NCI-H2107 treated with DMSO at 0.1 percent for 48 hours (cell line): ENCODE data around the gene ATAD2B.

ENCODE experiments used
- DNase-seq: peaks from one replicate; lab custom pipeline; 2025; ENCODE audit not compliant: unreplicated experiment; lab: John Stamatoyannopoulos, UW

Gene ATAD2B

DNA sequence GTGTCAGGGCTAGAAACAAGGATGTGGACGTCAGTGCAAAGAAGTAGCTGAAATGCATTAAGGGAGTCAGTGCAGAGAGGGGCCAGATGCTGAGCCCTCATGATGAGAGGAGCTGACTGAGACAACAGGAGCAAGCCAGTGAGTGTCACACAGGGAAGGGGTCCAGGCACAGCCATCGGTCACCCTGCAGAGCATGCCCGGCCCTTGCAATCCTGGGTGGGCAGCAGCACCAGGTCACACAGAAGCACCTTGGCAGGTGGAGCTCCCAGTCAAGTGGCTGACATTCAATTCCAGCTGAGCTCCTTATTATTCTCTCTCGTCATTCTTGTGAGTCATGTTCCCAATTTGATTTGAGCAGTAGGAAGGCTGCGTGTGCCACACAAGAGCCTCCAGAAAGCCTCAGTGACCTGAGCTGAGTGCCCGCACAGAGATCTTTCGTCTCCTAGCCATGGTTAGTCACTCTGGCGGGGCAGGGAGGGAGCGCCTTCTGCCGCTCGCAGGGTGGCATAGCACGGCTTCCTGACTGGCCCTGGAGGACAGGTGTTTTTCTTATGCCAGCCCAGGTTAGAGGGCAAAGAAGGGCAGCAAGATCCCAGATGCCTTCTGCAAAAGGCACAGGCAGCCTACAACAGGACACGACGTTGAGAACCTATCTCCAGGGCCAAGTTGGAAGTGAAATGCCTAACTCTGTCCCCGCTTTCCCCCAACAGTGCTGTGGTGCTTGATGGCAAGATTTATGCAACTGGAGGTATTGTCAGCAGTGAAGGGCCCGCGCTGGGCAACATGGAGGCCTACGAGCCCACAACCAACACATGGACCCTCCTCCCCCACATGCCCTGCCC is 220.9 kb downstream of the ATAD2B start:
- peak; percentile 3 for DNase-seq

DNA sequence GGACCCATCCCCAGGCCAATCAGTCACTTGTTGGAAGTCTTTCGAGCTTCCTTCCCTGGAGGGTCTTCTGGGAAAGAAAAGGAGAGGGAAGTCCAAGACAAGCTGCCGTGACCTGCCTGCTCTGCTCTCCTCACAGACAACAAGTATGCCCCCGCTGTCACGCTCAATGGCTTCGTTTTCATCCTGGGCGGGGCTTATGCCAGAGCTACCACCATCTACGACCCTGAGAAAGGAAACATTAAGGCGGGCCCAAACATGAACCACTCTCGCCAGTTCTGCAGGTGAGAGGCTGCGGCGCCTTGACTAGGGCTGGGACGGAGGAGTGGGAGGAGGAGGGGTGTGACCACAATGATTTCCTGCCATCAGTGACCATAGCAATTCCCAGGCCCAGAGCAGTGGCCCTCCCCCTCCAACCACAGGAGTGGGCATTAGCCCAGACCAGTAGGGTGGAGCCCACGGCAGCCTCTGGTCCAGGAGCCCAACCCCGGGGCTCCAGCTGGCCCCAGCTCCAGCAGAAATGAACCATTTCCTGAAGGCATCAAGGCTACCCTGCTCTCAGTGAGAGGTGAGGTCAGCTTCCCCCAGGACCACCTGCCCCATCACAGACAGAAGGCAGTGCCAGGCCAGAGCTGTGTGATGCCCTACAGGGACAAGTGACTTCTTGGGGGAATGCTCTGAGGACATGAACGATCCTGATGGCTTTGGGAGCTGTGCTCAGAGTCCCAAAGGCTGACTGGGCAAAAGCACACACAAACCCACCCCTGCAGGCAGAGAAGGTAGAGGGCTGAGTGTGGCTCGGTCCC is 223.1 kb downstream of the ATAD2B start:
- DNase-seq, result no peak

DNA sequence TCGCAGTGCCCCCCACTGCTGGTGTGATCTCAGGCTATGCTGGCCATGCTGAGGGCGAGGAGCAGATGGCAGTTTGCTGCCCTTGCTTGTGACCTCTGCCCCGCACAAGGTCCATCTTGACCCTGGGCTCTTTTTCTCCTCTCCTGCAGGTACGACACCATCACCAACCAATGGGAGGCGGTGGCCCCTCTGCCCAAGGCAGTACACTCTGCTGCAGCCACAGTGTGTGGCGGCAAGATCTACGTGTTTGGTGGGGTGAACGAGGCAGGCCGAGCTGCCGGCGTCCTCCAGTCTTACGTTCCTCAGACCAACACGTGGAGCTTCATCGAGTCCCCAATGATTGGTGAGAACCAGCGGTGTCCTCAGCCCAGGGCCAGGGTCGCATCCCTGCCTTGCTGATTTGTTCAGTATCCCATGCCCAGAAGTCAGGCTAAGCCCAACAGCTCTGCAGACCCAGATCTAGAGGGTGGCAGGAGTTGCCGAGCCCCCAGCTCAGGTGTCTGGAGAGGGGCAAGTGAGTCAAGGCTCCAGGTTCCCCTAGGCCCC is 223.8 kb downstream of the ATAD2B start:
- DNase-seq, result no peak

DNA sequence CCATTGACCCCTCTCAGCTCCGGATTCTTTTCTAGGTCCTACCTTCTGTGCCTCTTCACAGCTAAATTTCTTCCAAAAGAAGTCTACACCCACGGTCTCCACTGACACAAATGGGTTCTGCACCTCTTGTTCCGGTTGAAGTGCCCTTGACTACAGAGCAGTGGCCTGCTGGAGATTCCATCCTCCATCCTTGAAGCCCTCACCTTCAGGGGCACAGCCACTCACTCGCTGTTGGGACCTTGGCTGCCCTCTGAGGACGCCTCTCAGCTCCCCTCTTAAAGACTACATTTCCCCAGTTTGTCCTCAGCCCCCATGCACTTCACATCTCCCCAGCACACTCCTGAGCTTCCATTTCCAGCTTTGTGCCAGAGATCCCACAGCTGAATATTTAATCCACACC is 226.3 kb downstream of the ATAD2B start:
- no peak for DNase-seq

DNA sequence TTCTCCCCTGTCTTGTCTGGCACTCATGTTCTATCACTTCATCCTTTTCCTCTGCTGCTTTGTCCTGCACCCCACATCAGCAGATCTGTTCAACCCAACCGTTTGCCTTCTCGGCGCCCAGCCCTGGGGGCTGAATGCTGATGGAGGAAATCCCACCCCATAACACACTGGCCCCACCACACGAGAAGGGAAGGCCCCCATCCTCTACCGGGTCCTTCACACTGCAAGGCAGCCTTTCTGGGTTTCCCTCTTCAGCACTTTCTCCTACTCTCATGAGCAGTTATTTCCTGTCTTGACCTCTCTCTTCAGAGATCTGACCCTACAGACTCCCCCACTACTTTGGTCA is 227.4 kb downstream of the ATAD2B start:
- DNase-seq, result no peak

DNA sequence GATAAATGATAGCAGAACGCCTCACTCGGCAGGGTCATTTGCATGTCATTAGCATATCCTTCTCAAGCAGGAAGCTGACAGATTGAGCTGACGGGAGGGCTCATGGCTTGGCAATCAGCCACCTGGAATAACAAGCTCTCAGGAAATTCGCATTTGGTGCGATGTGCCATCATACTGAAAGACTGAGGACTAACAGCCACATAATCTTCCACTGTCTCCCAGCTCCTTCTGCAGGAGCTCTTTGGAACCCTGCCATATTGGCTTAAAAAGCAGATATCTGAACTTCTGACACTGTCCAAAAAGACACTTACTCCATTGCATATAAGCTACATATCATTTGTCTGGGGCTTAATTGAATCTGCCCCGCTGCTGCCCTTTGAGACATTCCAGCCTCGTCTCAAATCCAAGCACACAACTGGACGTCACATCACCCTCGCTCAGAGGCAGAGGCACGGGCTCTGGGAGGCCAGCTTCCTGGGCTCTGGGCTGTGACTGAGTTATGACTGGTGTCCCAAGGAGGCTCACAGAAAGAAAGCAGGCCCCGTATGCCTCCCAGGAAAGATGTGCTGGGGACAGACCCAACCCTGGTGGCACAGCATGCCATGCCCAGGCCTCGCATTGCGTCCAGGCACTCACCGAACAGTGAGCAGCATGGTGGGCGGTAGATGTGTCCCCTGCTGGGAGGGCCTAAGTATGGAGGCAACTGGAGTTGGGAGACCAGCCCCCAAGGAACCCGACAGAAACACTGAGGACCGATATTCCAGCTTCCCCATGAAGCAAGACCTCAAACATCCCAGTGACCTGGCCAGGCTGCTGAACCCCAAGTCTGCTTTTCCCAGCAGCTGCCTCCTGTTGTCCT is 228.0 kb downstream of the ATAD2B start:
- DNase-seq, result no peak
